BE2C (cell line): ENCODE results near the gene SNAP91.

Source experiments
- DNase-seq: peaks from one replicate; pipeline ENCODE4 v3.0.0-alpha.2; 2020
- H3K27me3 ChIP-seq: fragments of 250-450 bp; sonication (Bioruptor Pico); 2 replicates; pipeline ENCODE4 v1.5.1; 2020; ENCODE audit warnings: mild to moderate bottlenecking
- H3K36me3 ChIP-seq: fragments of 250-450 bp; sonication (Bioruptor Pico); 2 replicates; pipeline ENCODE4 v1.5.1; 2020; ENCODE audit warnings: mild to moderate bottlenecking
- H3K4me1 ChIP-seq: fragments of 250-450 bp; sonication (Bioruptor Pico); 2 replicates; pipeline ENCODE4 v1.5.1; 2020
- H3K4me3 ChIP-seq: 2 replicates; pipeline ENCODE4 v1.5.1; 2011; ENCODE audit warnings: low read depth, low read length
- H3K9me3 ChIP-seq: fragments of 250-450 bp; sonication (Bioruptor Pico); 2 replicates; pipeline ENCODE4 v1.5.1; 2020
- TF ChIP-seq, protein P1 (sequence below): IDR thresholded peaks from 2 replicates; pipeline ENCODE4 v1.5.1; 2012; ENCODE audit warnings: mild to moderate bottlenecking, low read depth, low read length

SNAP91 gene

GRCh38 chr6:83518816-83519480 lies 190.0 kb downstream of the SNAP91 start:
- Histone ChIP-seq H3K27me3 (no peaks in the 10 kb centered on the region), H3K4me3 (no peak overlapping the region), H3K9me3 (no peaks in the 10 kb centered on the region), H3K36me3 (no peaks in the 10 kb centered on the region), H3K4me1 (no peaks in the 10 kb centered on the region)
- TF ChIP-seq, protein P1, sequence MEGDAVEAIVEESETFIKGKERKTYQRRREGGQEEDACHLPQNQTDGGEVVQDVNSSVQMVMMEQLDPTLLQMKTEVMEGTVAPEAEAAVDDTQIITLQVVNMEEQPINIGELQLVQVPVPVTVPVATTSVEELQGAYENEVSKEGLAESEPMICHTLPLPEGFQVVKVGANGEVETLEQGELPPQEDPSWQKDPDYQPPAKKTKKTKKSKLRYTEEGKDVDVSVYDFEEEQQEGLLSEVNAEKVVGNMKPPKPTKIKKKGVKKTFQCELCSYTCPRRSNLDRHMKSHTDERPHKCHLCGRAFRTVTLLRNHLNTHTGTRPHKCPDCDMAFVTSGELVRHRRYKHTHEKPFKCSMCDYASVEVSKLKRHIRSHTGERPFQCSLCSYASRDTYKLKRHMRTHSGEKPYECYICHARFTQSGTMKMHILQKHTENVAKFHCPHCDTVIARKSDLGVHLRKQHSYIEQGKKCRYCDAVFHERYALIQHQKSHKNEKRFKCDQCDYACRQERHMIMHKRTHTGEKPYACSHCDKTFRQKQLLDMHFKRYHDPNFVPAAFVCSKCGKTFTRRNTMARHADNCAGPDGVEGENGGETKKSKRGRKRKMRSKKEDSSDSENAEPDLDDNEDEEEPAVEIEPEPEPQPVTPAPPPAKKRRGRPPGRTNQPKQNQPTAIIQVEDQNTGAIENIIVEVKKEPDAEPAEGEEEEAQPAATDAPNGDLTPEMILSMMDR, result peak; percentile 50
- DNase-seq, result no peak

DNA sequence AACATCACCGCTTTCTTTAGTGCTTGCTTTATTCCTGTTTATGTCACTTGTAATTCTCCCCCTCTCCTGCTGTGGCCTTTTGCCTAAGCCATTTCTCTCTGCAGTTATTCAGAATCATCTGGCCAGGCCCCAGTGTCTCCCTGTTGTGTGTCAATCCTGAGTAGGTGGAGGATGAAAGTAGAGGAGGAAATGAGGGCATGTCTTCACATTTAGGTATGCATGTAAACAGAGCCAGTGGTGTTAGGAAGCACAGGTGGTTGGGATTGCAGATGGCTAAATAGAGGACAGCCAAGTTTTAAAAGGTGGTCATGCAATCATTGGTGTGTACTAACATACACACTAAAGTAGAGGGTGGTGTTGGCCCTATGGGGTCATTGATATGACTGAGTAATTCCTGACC lies 191.4 kb downstream of the SNAP91 start:
- Histone ChIP-seq H3K4me3 (no peak overlapping the region), H3K4me1 (no peaks in the 10 kb centered on the region), H3K9me3 (no peaks in the 10 kb centered on the region), H3K27me3 (no peaks in the 10 kb centered on the region), H3K36me3 (no peaks in the 10 kb centered on the region)
- TF ChIP-seq, protein P1, result no peak
- no peak for DNase-seq

DNA sequence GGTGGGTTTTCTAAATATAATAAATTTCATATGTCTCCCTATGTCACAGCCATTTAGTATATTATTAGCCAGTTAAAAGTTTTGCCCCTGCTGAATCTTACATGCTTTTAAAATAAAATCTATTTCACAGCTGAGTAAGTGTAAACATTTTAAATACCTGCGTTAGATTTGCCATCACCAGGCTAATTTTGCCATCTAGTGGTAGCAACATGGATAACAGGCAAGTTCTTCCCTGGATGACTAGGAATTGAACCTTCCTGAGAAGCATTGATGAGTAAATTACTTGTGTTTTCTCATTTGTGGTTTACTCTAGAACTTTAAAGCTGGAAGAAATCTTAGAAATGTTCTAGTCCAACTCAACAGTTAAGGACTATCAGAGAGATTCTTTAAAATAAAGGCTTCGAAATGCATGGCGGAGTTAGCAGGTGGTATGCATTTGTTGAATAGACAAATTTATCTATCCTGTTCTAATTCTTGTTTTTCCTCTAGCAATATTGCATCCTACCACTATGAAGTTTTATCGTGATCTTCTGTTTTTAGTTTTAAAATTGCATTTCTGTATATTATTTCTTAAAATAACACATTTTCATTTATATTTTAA lies 193.9 kb downstream of the SNAP91 start:
- Histone ChIP-seq H3K36me3 (no peaks in the 10 kb centered on the region), H3K4me3 (no peak overlapping the region), H3K27me3 (no peaks in the 10 kb centered on the region), H3K9me3 (no peaks in the 10 kb centered on the region), H3K4me1 (no peaks in the 10 kb centered on the region)
- TF ChIP-seq, protein P1, result peak; percentile 90
- DNase-seq, result peak; percentile 28

DNA sequence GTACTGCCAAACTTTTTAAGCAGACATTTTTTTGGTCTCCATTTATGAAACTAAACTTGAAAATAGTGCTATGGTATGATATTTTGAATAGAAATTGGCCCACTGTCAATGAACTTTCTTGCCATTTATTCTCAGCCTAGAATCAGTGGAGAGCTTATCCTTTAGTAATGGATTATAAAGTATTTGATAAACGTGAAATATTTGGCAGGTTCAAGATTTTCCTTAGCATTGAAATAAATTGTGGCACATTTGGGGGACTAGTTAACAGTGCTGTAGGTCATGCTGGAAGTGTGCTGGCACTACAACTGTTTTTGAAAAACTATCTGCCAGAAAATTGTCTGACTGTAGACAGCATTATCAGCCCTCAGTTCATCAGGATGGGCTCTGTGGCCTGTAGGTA lies 194.4 kb downstream of the SNAP91 start:
- Histone ChIP-seq H3K4me3 (no peak overlapping the region), H3K27me3 (no peaks in the 10 kb centered on the region), H3K4me1 (peaks cover 2% of the 10 kb centered on the region; the same call in 1 of the 2 replicates), H3K9me3 (no peaks in the 10 kb centered on the region), H3K36me3 (no peaks in the 10 kb centered on the region)
- DNase-seq, result no peak
- TF ChIP-seq, protein P1, result no peak

- DNase-seq, result peak; percentile 78
- Histone ChIP-seq H3K4me3 (peak within 1 kb of the TSS; percentile 74), H3K9me3 (no peaks in the 10 kb centered on the region), H3K4me1 (peaks cover 2% of the 10 kb centered on the region; the same call in 1 of the 2 replicates), H3K27me3 (no peaks in the 10 kb centered on the region), H3K36me3 (no peaks in the 10 kb centered on the region)
- TF ChIP-seq, protein P1, result peak; percentile 90
Observed at GRCh38 chr6:83511901-83512681, 196.8 kb downstream of the SNAP91 start, which contains the start of gene PRSS35. Gene PRSS35 (plus strand): TSS chr6:83512534. CDS start chr6:83523442, 10,908 bp downstream.
